Activated T-cell treated with anti-CD3 and anti-CD28 coated beads for 48 hours (primary cell): Measurements from ENCODE around the gene PCAT6.
A peak's percentile ranks its signal among the peaks of the same experiment; 100 is the strongest.

Source experiments
- DNase-seq: peaks from one replicate; pipeline ENCODE4 v3.0.0-alpha.2; 2020; ENCODE audit warnings: low read depth

The PCAT6 gene

GRCh38 chr1:202850593-202851362, 40.0 kb downstream of the PCAT6 start:
- no peak for DNase-seq

- DNase-seq: peak; percentile 29
These were observed 41.6 kb downstream of the PCAT6 start for GRCh38 chr1:202852163-202852904.

GRCh38 chr1:202854787-202855186, 44.0 kb downstream of the PCAT6 start:
- no peak for DNase-seq

- no peak for DNase-seq
These were observed 45.3 kb downstream of the PCAT6 start for GRCh38 chr1:202856014-202856413.

GRCh38 chr1:202857136-202857610, 46.4 kb downstream of the PCAT6 start:
- DNase-seq: no peak

GRCh38 chr1:202858331-202858730, 47.6 kb downstream of the PCAT6 start:
- no peak for DNase-seq

- no peak for DNase-seq
These were observed 48.1 kb downstream of the PCAT6 start for GRCh38 chr1:202858789-202859414.

- DNase-seq: peak; percentile 25
These were observed 50.1 kb downstream of the PCAT6 start for GRCh38 chr1:202860744-202861419.
